Embryonic facial prominence (tissue), 1 donor: ENCODE results near the gene C1orf232.

Experiments used
- DNase-seq: peaks from one replicate; pipeline ENCODE4 v3.0.0-alpha.2; 2016; ENCODE audit errors: extremely low spot score

Gene C1orf232

DNA sequence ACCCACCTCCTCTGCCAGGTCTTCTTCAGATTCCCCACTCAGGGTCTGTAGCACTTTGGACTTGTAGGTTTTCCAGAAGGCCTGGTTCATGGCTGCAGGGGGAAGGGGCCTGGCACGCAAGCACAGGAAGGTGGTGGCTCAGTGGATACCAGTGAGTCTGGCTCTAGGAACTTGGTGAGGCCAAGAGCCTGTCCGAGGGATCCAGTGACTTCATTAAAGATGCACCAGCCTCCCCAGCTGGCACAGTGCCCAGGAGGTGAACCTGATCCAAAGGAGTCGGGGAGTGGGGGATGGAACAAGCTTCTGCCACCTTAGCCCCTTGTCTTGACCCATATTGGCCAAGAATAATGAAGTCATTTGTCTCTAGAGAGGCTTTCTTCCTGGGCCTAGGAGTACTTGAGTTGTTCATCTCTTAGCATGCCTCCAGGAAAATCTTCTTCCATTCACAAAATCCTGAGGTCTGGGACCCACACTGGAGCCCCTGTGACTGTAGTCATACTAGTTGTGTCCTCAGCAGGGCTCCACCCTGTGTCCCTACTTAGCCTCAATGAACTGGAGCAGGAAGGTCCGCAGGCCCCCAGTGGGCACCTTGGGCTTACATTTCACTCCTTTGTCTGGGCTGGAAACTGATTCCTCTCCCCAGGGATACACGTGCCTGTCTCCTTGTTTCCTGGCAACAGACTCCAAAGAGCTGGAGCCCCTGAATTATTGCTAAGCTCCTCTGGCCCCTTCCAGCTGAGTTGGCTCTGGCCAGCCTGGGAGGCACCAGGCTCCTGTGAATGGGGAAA is at the start of gene C1orf232:
TSS of gene C1orf232 (minus strand) at position 554 of the 788 bp plus-strand sequence. CDS start at position 90, 464 bp downstream.
- DNase-seq = no peak

- no peak for DNase-seq
Observed at GRCh38 chr1:26215246-26215645, 46.5 kb upstream of the C1orf232 start.

- DNase-seq = no peak
Observed at GRCh38 chr1:26213335-26213905, 44.7 kb upstream of the C1orf232 start.

- no peak for DNase-seq
Observed at GRCh38 chr1:26212726-26213125, 44.0 kb upstream of the C1orf232 start.

GRCh38 chr1:26210147-26210870 is 41.5 kb upstream of the C1orf232 start:
- no peak for DNase-seq

GRCh38 chr1:26203642-26204318 is 35.0 kb upstream of the C1orf232 start:
- no peak for DNase-seq

- no peak for DNase-seq
Observed at GRCh38 chr1:26200413-26200812, 31.6 kb upstream of the C1orf232 start.

DNA sequence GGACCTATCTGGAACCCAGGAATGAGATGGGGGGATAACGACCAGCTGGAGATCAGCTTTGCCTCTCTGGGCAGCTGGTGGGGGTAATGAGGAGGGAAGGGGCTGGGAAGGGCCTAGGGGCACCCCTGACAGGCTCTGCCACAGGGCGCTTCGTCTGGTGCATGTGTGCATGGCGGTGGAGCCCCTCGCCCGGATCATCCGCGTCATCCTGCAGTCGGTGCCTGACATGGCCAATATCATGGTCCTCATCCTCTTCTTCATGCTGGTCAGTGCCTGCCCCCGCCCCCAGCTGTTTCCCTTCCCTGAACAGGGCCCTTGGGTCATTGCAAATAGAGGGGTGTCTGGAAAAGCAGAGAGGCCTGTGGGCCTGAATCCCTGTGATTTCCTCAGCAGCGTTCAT is 29.1 kb upstream of the C1orf232 start:
- no peak for DNase-seq

DNA sequence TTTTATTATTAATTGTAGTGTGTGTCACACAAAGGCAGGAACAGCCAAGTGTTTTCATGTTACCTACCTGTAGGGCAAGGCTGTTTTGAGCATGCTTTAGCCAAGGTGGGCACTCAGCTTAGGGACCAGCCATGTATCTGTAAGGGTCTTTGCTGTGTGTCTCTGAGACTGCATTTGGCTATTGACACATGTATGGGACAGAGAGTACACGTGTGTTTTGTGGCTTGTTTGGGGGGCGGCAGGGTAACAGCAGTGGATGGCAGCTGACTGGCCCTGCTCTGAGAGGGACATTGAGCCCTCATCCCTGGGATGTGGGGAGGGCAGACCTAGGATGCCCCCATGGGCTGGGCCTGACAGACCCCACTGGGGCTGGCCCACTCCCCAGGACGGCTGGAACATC is 28.5 kb upstream of the C1orf232 start:
- DNase-seq = no peak

- no peak for DNase-seq
Observed at GRCh38 chr1:26195805-26196204, 27.0 kb upstream of the C1orf232 start.

- no peak for DNase-seq
Observed at GRCh38 chr1:26191739-26192138, 23.0 kb upstream of the C1orf232 start.

DNA sequence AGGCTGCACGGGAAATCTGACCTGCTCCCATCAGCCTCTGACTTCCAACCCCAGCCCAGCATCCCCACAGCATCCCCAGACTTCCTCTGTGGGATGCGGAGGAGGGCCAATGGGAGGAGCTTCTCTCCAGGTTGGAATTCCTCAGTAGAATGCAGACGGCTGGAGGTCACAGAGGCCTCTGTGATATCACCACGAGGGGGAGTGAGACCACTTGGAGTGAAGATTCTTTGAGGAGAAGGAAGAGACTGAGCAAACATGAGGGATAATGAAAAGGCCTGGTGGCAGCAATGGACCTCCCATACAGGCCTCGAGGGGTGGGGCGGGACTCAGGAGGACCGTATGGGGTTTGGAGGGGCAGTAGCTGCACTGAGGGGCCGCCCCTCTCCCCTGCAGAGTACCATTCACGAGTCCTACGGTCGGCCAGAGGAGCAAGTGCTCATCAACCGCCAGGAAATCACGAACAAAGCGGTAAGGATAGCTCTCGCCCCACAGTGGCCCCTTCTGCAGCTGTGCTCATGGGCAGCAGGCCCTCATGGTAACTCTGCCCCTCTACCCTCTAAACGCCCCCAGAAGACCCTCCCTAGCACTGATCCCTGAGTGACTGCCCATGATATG is 21.7 kb upstream of the C1orf232 start, which contains the start of gene CATSPER4:
TSS of gene CATSPER4 (plus strand) at position 230 of the 615 bp plus-strand sequence. CDS start at position 256, 26 bp downstream.
- DNase-seq = no peak

- DNase-seq = no peak
Observed at GRCh38 chr1:26189751-26190275, 21.1 kb upstream of the C1orf232 start.

DNA sequence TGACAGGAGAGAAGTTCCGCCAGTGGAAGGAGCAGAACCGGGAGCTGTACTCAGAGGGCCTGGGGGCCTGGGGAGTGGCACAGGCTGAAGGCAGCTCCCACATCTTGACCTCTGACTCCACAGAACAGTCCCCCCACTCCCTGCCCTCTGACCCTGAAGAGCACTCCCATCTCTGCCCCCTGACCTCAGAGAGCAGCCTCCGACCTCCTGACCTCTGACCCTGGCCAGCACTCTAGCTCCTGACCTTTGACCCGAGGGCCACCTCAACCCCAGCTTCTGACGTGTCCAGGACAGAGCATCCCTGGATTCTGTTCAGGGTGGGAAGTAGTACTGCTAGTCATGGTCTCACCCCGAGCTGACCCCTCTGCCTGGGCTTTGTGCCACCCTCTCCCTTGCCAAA is 20.6 kb upstream of the C1orf232 start:
- DNase-seq = no peak

GRCh38 chr1:26188477-26188876 is 19.7 kb upstream of the C1orf232 start:
- DNase-seq = no peak

DNA sequence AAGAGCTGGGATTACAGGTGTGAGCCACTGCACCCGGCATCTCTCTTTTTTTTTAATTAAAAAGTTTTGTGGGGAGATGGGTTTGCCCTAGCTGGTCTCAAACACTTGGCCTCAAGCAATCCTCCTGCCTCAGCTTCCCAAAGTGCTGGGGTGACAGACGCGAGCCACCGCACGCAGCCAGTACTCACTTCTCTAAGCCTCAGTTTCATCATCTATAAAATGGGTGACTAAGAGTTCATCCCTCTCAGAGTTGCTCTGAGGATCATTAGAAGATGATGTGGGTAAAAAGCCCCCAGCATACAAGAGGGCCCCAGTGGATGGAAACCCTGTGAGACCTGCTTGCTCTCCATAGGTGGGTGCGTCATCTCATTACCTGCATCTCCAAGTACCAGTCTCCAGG is 19.1 kb upstream of the C1orf232 start:
- DNase-seq = no peak

DNA sequence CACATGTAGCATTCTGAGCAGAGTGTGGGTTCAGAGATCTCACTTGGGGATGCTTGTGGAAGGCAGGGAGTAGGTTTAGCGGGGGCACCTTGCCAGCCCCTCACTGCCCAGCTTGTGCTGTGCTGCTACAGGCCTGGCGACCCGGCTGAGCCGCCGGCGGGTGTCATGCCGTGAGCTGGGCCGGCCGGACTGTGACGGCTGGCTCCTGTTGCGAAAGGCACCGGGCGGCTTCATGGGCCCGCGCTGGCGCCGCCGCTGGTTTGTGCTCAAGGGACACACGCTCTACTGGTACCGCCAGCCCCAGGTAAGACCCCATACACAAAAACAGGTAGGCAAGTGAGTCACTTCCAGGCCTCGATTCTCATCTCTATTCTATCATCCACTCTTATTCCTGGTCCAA is 16.1 kb upstream of the C1orf232 start:
- DNase-seq = no peak

- no peak for DNase-seq
Observed at GRCh38 chr1:26184086-26184485, 15.3 kb upstream of the C1orf232 start.

DNA sequence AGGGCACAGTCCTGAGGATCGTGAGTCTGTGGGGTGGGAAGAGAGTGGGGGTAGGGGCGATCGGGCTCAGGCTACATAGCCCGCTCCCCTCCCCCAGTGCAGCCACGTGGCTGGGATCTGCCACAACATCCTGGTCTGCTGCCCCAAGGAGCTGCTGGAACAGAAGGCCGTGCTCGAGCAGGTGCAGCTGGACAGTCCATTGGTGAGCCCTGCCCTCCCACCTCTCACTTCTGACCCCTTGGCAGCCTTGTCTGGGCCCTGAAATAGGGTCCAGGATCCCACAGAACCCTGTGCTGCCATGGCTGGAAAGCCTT is 13.6 kb upstream of the C1orf232 start:
- DNase-seq = no peak

- no peak for DNase-seq
Observed at GRCh38 chr1:26181586-26182382, 13.0 kb upstream of the C1orf232 start.

GRCh38 chr1:26180010-26180506 is 11.3 kb upstream of the C1orf232 start:
- no peak for DNase-seq
